Astrocyte of the spinal cord (primary cell): ENCODE measurements around the gene CXXC5.

Source experiments
- DNase-seq: peaks from one replicate; pipeline ENCODE4 v3.0.0; 2011; ENCODE audit warnings: low read depth, low spot score
- H3K4me3 ChIP-seq: 2 replicates; pipeline ENCODE4 v1.5.1; 2011; ENCODE audit warnings: low read depth, mild to moderate bottlenecking, low read length, moderate library complexity
- CTCF ChIP-seq: IDR thresholded peaks from 2 replicates; pipeline ENCODE4 v1.5.1; 2012; ENCODE audit warnings: low read depth, mild to moderate bottlenecking, low read length, inconsistent platforms
- in situ Hi-C: cut with HindIII; loops from 2 replicates; pipeline ENCODE4 v1.10.0; 2017; ENCODE audit warnings: low sequenced_read_pairs

CXXC5 gene

GRCh38 chr5:139682016-139682975 lies 34.1 kb downstream of the CXXC5 start:
- DNase-seq, result no peak
- in situ Hi-C loops, result no loop called here
- no peak overlapping the region for H3K4me3 ChIP-seq

GRCh38 chr5:139683295-139684271 lies 35.4 kb downstream of the CXXC5 start:
- no peak for DNase-seq
- H3K4me3 ChIP-seq, result no peak overlapping the region
- in situ Hi-C loops, result no loop called here
- no peak for TF ChIP-seq CTCF

More at GRCh38 chr5:139682016-139682975, 34.1 kb downstream of the CXXC5 start:
- no peak for TF ChIP-seq CTCF

GRCh38 chr5:139684350-139684880 lies 36.3 kb downstream of the CXXC5 start:
- in situ Hi-C loops, result no loop called here
- DNase-seq, result no peak
- H3K4me3 ChIP-seq, result no peak overlapping the region
- TF ChIP-seq CTCF, result no peak

GRCh38 chr5:139684881-139685749 lies 37.0 kb downstream of the CXXC5 start:
- no peak overlapping the region for H3K4me3 ChIP-seq
- in situ Hi-C loops, result no loop called here
- no peak for DNase-seq
- TF ChIP-seq CTCF, result peak; percentile 23

- DNase-seq, result no peak
- H3K4me3 ChIP-seq, result no peak overlapping the region
- in situ Hi-C loops, result no loop called here
- no peak for TF ChIP-seq CTCF
These were observed 37.7 kb downstream of the CXXC5 start for GRCh38 chr5:139685886-139686285.
